Erythroblast (primary cell): ENCODE measurements around the gene MPRIP.

Source experiments
- GATA1 ChIP-seq: IDR thresholded peaks from 2 replicates; pipeline ENCODE4 v1.6.1; 2011; ENCODE audit warnings: low read depth, mild to moderate bottlenecking, control low read depth, low read length, moderate library complexity
- POLR2A ChIP-seq: IDR thresholded peaks from 2 replicates; pipeline ENCODE4 v1.6.1; 2011; ENCODE audit warnings: mild to moderate bottlenecking, low read length

- TF ChIP-seq POLR2A: no peak
- no peak for TF ChIP-seq GATA1
These were observed 87.2 kb downstream of the MPRIP start for GRCh38 chr17:17129466-17129865.
